ENCODE measurements around the gene CAPN11. TPM values are rescaled to one million over a fixed set of nuclear protein-coding genes. Genes with fewer than 3 reads are reported as not detected.

The CAPN11 gene
- total RNA-seq, 2 experiments from 2014 or later, result not detected

DNA sequence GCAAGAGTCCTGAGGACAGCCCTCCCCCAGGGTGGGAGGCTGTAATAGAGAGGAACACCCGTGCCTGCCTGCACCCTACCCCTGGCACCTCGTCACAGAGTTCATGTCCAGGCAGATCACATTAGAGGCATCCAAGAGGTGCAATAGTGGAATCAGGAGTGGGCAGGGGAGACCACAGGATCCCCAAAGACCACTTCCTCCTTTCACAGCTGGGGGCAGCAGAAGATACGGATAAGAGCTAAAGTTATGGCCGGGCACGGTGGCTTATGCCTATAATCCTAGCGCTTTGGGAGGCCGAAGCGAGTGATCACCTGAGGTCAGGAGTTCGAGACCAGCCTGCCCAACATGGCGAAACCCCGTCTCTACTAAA, 1.5 kb upstream of the CAPN11 start:
- Histone ChIP-seq H3K9me2 (ENCODE audit: insufficient read depth, low read length) (no peaks in the 10 kb centered on the region), H3K36me3 (ENCODE audit: insufficient read depth, low read length) (no peaks in the 10 kb centered on the region), H3K27ac (ENCODE audit: low read depth, low read length, poor library complexity, severe bottlenecking) (no peak overlapping the region), H3K4me1 (ENCODE audit: insufficient read depth, low read length, poor library complexity, severe bottlenecking) (no peaks in the 10 kb centered on the region), H3K4me2 (ENCODE audit: low read length) (no peak overlapping the region), H3K79me2 (ENCODE audit: insufficient read depth, low read depth, low read length) (no peaks in the 10 kb centered on the region), H3K9me3 (ENCODE audit: low read length) (no peaks in the 10 kb centered on the region), H3K4me3 (ENCODE audit: low read depth, low read length, poor library complexity, severe bottlenecking) (no peak overlapping the region), H2AFZ (ENCODE audit: low read length) (no peak overlapping the region), H4K20me1 (ENCODE audit: insufficient read depth, low read length) (no peaks in the 10 kb centered on the region)
- ChIA-PET POLR2A (no interaction called here), CTCF (ENCODE audit: unreplicated experiment) (interaction anchor here (0.5 kb wide), 1 partner anchor 64 kb away, joined by 4 read pairs; no protein-coding TSS in a partner anchor)
- TF ChIP-seq CTCF (conservative IDR thresholded peaks at IDR 0.05; ENCODE audit: low read length) (no peak), EZH2phosphoT487 (IDR thresholded peaks at IDR 0.05; ENCODE audit: borderline replicate concordance, low read depth, low read length) (no peak)
- intact Hi-C loops (cut with micrococcal nuclease; ENCODE audit: unreplicated experiment), result no loop called here
- BruUV-seq (replicated peaks), result no TSS peak
- no peak for DNase-seq (ENCODE audit: low spot score)

- Histone ChIP-seq H3K27ac (ENCODE audit: low read depth, low read length, poor library complexity, severe bottlenecking) (no peak overlapping the region), H3K79me2 (ENCODE audit: insufficient read depth, low read depth, low read length) (no peaks in the 10 kb centered on the region), H2AFZ (ENCODE audit: low read length) (no peak overlapping the region), H3K4me3 (ENCODE audit: low read depth, low read length, poor library complexity, severe bottlenecking) (no peak overlapping the region), H4K20me1 (ENCODE audit: insufficient read depth, low read length) (no peaks in the 10 kb centered on the region), H3K4me2 (ENCODE audit: low read length) (no peak overlapping the region), H3K36me3 (ENCODE audit: insufficient read depth, low read length) (no peaks in the 10 kb centered on the region), H3K4me1 (ENCODE audit: insufficient read depth, low read length, poor library complexity, severe bottlenecking) (peaks cover 6% of the 10 kb centered on the region), H3K9me3 (ENCODE audit: low read length) (no peaks in the 10 kb centered on the region), H3K9me2 (ENCODE audit: insufficient read depth, low read length) (no peaks in the 10 kb centered on the region)
- POLR2A ChIA-PET, result interaction anchor here (0.6 to 1.6 kb wide), 2 partner anchors 72 to 210 kb away, joined by 3 to 4 read pairs; no protein-coding TSS in a partner anchor
- intact Hi-C loops (cut with micrococcal nuclease; ENCODE audit: unreplicated experiment), result no loop called here
- TF ChIP-seq CTCF (conservative IDR thresholded peaks at IDR 0.05; ENCODE audit: low read length), result no peak
- no peak for TF ChIP-seq EZH2phosphoT487 (IDR thresholded peaks at IDR 0.05; ENCODE audit: borderline replicate concordance, low read depth, low read length)
- CTCF ChIA-PET (ENCODE audit: unreplicated experiment), result interaction anchor here (0.6 kb wide), 1 partner anchor 54 kb away, joined by 4 read pairs; no protein-coding TSS in a partner anchor
- BruUV-seq (replicated peaks), result no TSS peak
- no peak for DNase-seq (ENCODE audit: low spot score)
Observed at GRCh38 chr6:44161997-44162338, 3.3 kb downstream of the CAPN11 start.

DNA sequence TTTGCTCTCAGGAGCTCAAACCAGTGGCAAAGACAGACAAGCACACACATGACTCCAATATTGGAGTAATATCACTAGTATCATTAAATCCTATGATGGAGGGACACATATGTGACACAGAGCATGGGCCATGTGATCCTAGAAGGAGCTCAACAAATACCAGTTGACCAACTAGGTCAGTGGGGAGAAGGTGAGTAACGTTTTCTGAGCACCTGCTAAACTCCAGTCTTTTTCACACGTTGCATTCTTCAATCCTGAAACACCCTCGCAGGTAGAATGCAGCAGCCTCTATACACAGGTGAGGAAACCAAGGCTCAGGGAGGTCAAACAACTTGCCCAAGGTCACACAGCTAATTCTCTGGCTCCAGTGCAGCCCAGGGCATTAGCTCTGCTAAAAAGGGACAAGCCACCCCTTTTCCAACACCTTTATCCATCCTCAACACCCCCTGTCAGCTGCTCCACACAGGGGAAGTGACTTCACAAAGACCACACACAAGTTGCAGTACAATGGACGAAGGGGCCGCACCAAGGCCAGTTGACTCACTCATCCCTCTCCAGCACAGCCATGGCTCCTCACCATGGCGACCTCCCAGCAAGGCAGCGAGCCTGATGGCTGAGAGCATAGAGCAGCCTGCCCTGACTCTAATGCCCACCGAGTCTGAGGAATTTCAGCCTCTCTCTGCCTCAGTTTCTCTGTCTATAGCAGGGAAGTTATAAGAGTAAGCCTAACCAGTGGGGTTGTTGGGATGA, 4.4 kb downstream of the CAPN11 start:
- H3K27ac ChIP-seq (ENCODE audit: low read depth, low read length, poor library complexity, severe bottlenecking), result no peak overlapping the region
- no peak overlapping the region for H3K4me3 ChIP-seq (ENCODE audit: low read depth, low read length, poor library complexity, severe bottlenecking)
- no peaks in the 10 kb centered on the region for H3K36me3 ChIP-seq (ENCODE audit: insufficient read depth, low read length)
- H2AFZ ChIP-seq (ENCODE audit: low read length), result no peak overlapping the region
- TF ChIP-seq EZH2phosphoT487 (IDR thresholded peaks at IDR 0.05; ENCODE audit: borderline replicate concordance, low read depth, low read length) (no peak), CTCF (conservative IDR thresholded peaks at IDR 0.05; ENCODE audit: low read length) (no peak)
- intact Hi-C loops (cut with micrococcal nuclease; ENCODE audit: unreplicated experiment), result no loop called here
- no peak for DNase-seq (ENCODE audit: low spot score)
- H4K20me1 ChIP-seq (ENCODE audit: insufficient read depth, low read length), result no peaks in the 10 kb centered on the region
- H3K79me2 ChIP-seq (ENCODE audit: insufficient read depth, low read depth, low read length), result no peaks in the 10 kb centered on the region
- no peaks in the 10 kb centered on the region for H3K9me3 ChIP-seq (ENCODE audit: low read length)
- H3K9me2 ChIP-seq (ENCODE audit: insufficient read depth, low read length), result no peaks in the 10 kb centered on the region
- ChIA-PET CTCF (ENCODE audit: unreplicated experiment) (interaction anchor here (0.6 kb wide), 1 partner anchor 55 kb away, joined by 4 read pairs; no protein-coding TSS in a partner anchor), POLR2A (interaction anchor here (1.6 kb wide), 1 partner anchor 73 kb away, joined by 4 read pairs; no protein-coding TSS in a partner anchor)
- peaks cover 6% of the 10 kb centered on the region for H3K4me1 ChIP-seq (ENCODE audit: insufficient read depth, low read length, poor library complexity, severe bottlenecking)
- H3K4me2 ChIP-seq (ENCODE audit: low read length), result no peak overlapping the region
- no TSS peak for BruUV-seq (replicated peaks)

All from OCI-LY7 (cell line).